ENCODE measurements around the gene USP12.

USP12 gene

DNA sequence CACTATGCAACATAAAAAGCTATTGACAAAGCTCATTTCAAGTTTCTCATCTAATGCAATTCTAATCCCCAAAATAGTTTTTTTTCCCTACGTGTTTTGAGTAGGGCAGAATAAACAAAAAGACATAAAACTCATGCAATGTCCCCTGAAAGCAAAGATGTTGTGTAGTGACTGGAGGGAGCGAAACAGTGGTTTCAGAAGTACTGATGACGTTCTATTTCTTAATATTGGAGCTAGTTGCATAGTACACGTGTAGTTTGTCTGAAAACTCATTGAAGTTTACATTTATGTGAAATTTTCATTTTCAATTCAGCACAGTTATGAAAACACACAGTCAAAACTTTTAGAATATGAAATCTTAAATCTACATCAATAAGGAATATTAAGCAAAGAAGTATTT lies 31.6 kb downstream of the USP12 start:
- Histone ChIP-seq H3K4me3 (ENCODE audit: low read depth, low read length) (no peak overlapping the region), H3K27ac (no peak overlapping the region), H3K27me3 (ENCODE audit: insufficient read depth, low read depth, severe bottlenecking) (no peaks in the 10 kb centered on the region), H3K9me3 (ENCODE audit: severe bottlenecking) (peaks cover 5% of the 10 kb centered on the region), H3K36me3 (no peaks in the 10 kb centered on the region)
- DNase-seq: no peak
- TF ChIP-seq, protein P1, sequence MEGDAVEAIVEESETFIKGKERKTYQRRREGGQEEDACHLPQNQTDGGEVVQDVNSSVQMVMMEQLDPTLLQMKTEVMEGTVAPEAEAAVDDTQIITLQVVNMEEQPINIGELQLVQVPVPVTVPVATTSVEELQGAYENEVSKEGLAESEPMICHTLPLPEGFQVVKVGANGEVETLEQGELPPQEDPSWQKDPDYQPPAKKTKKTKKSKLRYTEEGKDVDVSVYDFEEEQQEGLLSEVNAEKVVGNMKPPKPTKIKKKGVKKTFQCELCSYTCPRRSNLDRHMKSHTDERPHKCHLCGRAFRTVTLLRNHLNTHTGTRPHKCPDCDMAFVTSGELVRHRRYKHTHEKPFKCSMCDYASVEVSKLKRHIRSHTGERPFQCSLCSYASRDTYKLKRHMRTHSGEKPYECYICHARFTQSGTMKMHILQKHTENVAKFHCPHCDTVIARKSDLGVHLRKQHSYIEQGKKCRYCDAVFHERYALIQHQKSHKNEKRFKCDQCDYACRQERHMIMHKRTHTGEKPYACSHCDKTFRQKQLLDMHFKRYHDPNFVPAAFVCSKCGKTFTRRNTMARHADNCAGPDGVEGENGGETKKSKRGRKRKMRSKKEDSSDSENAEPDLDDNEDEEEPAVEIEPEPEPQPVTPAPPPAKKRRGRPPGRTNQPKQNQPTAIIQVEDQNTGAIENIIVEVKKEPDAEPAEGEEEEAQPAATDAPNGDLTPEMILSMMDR (IDR thresholded peaks at IDR 0.05; ENCODE audit: low read depth, low read length): no peak

DNA sequence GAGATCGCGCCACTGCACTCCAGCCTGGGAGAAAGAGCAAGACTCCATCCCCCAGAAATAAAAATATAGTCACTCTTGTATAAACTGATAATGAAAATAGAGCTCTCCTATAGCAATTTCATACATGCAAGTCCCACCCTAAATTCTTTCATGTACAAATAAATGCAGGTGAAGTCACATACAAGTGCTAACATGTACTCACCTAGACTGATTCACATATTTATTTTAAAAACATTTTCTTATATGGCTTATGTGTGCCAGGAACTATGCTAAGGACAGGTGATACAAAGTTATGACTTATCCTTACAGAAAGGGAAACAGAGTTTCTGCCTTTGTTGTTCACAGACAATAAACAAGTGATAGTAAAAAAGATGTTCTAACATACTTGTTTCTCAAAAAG lies 32.0 kb downstream of the USP12 start:
- H3K27me3 ChIP-seq (ENCODE audit: insufficient read depth, low read depth, severe bottlenecking): no peaks in the 10 kb centered on the region
- H3K36me3 ChIP-seq: no peaks in the 10 kb centered on the region
- no peak overlapping the region for H3K4me3 ChIP-seq (ENCODE audit: low read depth, low read length)
- TF ChIP-seq, protein P1 (IDR thresholded peaks at IDR 0.05; ENCODE audit: low read depth, low read length): no peak
- H3K9me3 ChIP-seq (ENCODE audit: severe bottlenecking): peaks cover 5% of the 10 kb centered on the region
- H3K27ac ChIP-seq: no peak overlapping the region
- DNase-seq: no peak

DNA sequence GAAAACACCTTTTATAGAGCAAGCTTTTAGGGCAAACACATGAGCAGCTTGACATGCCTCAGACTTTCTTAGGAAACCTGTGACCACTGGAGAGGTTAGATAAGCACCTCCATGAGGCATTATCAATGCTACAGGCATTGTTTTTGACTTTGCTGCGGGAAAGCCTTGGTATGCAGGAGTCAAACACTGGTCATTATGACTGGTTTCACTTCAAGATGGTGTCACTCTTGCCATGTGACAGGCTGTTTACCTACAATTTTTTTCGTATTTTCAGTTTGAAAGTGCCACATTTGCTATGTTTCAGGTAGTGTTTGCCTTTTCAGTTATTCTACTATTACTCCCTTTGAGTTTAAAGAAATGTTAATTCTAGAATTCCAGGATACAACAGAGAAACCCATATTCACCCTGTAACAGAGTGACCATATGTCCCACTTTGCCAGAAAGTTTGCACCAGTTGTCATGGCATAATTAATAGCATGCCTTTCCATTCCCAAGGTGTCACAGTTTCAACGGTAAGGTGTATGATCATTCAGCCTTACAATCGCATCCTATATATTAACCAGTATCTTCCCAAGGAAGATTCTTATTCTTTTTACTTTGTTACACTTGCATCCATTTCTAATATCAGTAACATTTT lies 33.0 kb downstream of the USP12 start:
- Histone ChIP-seq H3K27me3 (ENCODE audit: insufficient read depth, low read depth, severe bottlenecking) (no peaks in the 10 kb centered on the region), H3K27ac (no peak overlapping the region), H3K36me3 (no peaks in the 10 kb centered on the region), H3K9me3 (ENCODE audit: severe bottlenecking) (peaks cover 5% of the 10 kb centered on the region), H3K4me3 (ENCODE audit: low read depth, low read length) (no peak overlapping the region)
- TF ChIP-seq, protein P1 (IDR thresholded peaks at IDR 0.05; ENCODE audit: low read depth, low read length): no peak
- no peak for DNase-seq

DNA sequence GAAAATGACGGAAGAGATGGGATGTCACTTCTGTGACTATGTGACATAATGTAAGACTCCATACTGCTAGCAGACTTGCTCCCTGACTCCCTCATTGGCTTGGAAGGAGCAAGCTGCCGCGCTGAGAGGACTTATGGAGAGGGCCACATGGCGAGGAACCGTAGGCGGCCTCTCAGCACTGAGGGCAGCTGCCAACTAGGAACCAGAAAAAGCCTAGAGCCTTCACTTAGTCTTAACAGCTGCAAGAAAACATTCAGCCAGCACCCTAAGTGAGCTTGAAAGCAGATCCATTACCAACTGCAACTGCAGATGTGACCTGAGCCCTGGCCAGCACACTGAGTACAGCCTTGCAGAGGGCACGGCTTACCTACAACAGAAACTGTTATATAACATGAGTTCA lies 33.9 kb downstream of the USP12 start:
- no peak overlapping the region for H3K4me3 ChIP-seq (ENCODE audit: low read depth, low read length)
- no peak for DNase-seq
- no peaks in the 10 kb centered on the region for H3K27me3 ChIP-seq (ENCODE audit: insufficient read depth, low read depth, severe bottlenecking)
- H3K27ac ChIP-seq: no peak overlapping the region
- peaks cover 5% of the 10 kb centered on the region for H3K9me3 ChIP-seq (ENCODE audit: severe bottlenecking)
- TF ChIP-seq, protein P1 (IDR thresholded peaks at IDR 0.05; ENCODE audit: low read depth, low read length): no peak
- no peaks in the 10 kb centered on the region for H3K36me3 ChIP-seq

DNA sequence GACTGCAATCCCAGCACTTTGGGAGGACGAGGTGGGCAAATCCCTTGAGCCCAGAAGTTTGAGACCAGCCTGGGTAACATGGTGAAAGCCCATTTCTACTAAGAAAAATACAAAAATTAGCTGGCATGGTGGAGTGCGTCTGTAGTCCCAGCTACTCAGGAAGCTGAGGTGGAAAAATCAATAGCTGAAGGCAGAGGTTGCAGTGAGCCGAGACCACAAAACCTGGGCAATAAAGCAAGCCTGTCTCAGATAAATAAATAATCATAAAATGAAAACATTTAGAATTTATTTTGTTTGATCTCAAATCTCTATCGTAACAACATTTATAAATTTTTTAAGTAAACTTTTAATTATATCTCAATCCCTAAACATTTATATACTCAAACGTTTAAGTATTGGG lies 36.6 kb downstream of the USP12 start:
- H3K36me3 ChIP-seq: no peaks in the 10 kb centered on the region
- DNase-seq: no peak
- H3K27ac ChIP-seq: no peak overlapping the region
- no peak overlapping the region for H3K4me3 ChIP-seq (ENCODE audit: low read depth, low read length)
- TF ChIP-seq, protein P1 (IDR thresholded peaks at IDR 0.05; ENCODE audit: low read depth, low read length): no peak
- H3K27me3 ChIP-seq (ENCODE audit: insufficient read depth, low read depth, severe bottlenecking): no peaks in the 10 kb centered on the region
- no peaks in the 10 kb centered on the region for H3K9me3 ChIP-seq (ENCODE audit: severe bottlenecking)

DNA sequence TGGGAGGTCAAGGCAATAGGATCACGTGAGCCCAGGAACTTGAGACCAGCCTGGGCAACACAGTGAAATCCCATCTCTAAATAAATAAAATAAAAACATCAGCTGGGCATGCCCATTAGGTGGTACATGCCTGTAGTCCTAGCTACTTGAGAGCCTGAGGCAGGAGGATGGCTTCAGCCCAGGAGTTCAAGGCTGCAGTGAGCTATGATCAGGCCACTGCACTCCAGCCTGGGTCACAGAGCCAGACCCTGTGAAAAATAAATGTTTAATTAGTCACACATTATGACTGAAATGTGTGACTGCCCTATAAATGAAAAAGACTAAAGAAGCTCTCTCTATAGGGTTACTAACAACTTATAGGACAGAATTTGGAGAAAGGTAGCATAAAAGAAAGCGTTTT lies 37.7 kb downstream of the USP12 start:
- TF ChIP-seq, protein P1 (IDR thresholded peaks at IDR 0.05; ENCODE audit: low read depth, low read length): no peak
- H3K4me3 ChIP-seq (ENCODE audit: low read depth, low read length): no peak overlapping the region
- DNase-seq: no peak
- no peak overlapping the region for H3K27ac ChIP-seq
- no peaks in the 10 kb centered on the region for H3K9me3 ChIP-seq (ENCODE audit: severe bottlenecking)
- H3K36me3 ChIP-seq: no peaks in the 10 kb centered on the region
- H3K27me3 ChIP-seq (ENCODE audit: insufficient read depth, low read depth, severe bottlenecking): no peaks in the 10 kb centered on the region
